WTC11 (cell line): ENCODE results near the gene PAFAH1B2. TPM values are rescaled to one million over a fixed set of nuclear protein-coding genes. Genes with fewer than 3 reads are reported as not detected.

ENCODE experiments used
- ATAC-seq: fragments of 200-7000 bp; cut with Tn5 transposase; 2 replicates; pipeline ENCODE4 v1.10.0; 2021; ENCODE audit warnings: mild to moderate bottlenecking, moderate library complexity
- CTCF ChIA-PET: fragments of 300-600 bp; sonication (Branson Sonifier 250); formaldehyde crosslinking; loops from one replicate; lab custom pipeline; 2021; ENCODE audit warnings: antibody characterized with exemption; lab: Charles Lee
- POLR2A ChIA-PET: fragments of 350-600 bp; sonication (Branson Sonifier 250); formaldehyde crosslinking; loops from one replicate; lab custom pipeline; 2021; ENCODE audit warnings: antibody characterized with exemption; lab: Charles Lee
- DNase-seq: peaks from one replicate; pipeline ENCODE4 v3.0.0; 2021; ENCODE audit warnings: low spot score
- H3K27ac Mint-ChIP-seq: 2 replicates; pipeline ENCODE4 v1.8.0; 2021; ENCODE audit warnings: mixed read lengths
- H3K27me3 Mint-ChIP-seq: 2 replicates; pipeline ENCODE4 v1.8.0; 2021; ENCODE audit warnings: low read depth, mild to moderate bottlenecking, moderate library complexity, mixed read lengths
- H3K36me3 Mint-ChIP-seq: 2 replicates; pipeline ENCODE4 v1.8.0; 2021; ENCODE audit warnings: mixed read lengths
- H3K4me1 Mint-ChIP-seq: 2 replicates; pipeline ENCODE4 v1.8.0; 2022; ENCODE audit warnings: mixed read lengths
- H3K4me3 Mint-ChIP-seq: 2 replicates; pipeline ENCODE4 v1.8.0; 2021; ENCODE audit warnings: mild to moderate bottlenecking, moderate library complexity, mixed read lengths
- H3K9me3 Mint-ChIP-seq: 2 replicates; pipeline ENCODE4 v1.8.0; 2021; ENCODE audit warnings: mixed read lengths
- ATF6 ChIP-seq: sonication (generic); formaldehyde crosslinking; IDR thresholded peaks from 2 replicates; pipeline ENCODE4 v1.8.1; 2023; ENCODE audit warnings: mild to moderate bottlenecking, missing genetic modification reagents
- E2F1 ChIP-seq: sonication (generic); formaldehyde crosslinking; IDR thresholded peaks from 2 replicates; pipeline ENCODE4 v1.8.0; 2022; ENCODE audit warnings: mild to moderate bottlenecking, missing genetic modification reagents
- ETV6 ChIP-seq: sonication (generic); formaldehyde crosslinking; IDR thresholded peaks from 2 replicates; pipeline ENCODE4 v1.8.1; 2022; ENCODE audit warnings: mild to moderate bottlenecking, missing genetic modification reagents
- FOXK1 ChIP-seq: sonication (generic); formaldehyde crosslinking; IDR thresholded peaks from 2 replicates; pipeline ENCODE4 v1.8.0; 2022; ENCODE audit warnings: mild to moderate bottlenecking, moderate library complexity, missing genetic modification reagents
- HMGA2 ChIP-seq: fragments of 250-450 bp; sonication (Bioruptor Pico); IDR thresholded peaks from 2 replicates; pipeline ENCODE4 v1.4.0; 2021; ENCODE audit warnings: mild to moderate bottlenecking, moderate library complexity
- JAZF1 ChIP-seq: fragments of 250-450 bp; sonication (Bioruptor Pico); IDR thresholded peaks from 2 replicates; pipeline ENCODE4 v1.9.0; 2021; ENCODE audit warnings: moderate library complexity, mild to moderate bottlenecking, inconsistent platforms
- KAT7 ChIP-seq: sonication (generic); formaldehyde crosslinking; IDR thresholded peaks from 2 replicates; pipeline ENCODE4 v1.8.1; 2023; ENCODE audit warnings: missing genetic modification reagents, mild to moderate bottlenecking, borderline replicate concordance
- NR1H2 ChIP-seq: sonication (generic); formaldehyde crosslinking; IDR thresholded peaks from 2 replicates; pipeline ENCODE4 v1.9.0; 2021; ENCODE audit warnings: mild to moderate bottlenecking, moderate library complexity, missing genetic modification reagents
- NR2C2 ChIP-seq: sonication (generic); formaldehyde crosslinking; IDR thresholded peaks from 2 replicates; pipeline ENCODE4 v1.8.0; 2022; ENCODE audit warnings: mild to moderate bottlenecking, missing genetic modification reagents
- PRRX2 ChIP-seq: fragments of 250-450 bp; sonication (Bioruptor Pico); IDR thresholded peaks from 2 replicates; pipeline ENCODE4 v1.8.0; 2021; ENCODE audit warnings: mild to moderate bottlenecking
- RELA ChIP-seq: sonication (generic); formaldehyde crosslinking; IDR thresholded peaks from 2 replicates; pipeline ENCODE4 v1.8.1; 2022; ENCODE audit warnings: missing genetic modification reagents, mild to moderate bottlenecking, borderline replicate concordance
- RORB ChIP-seq: fragments of 250-450 bp; sonication (Bioruptor Pico); IDR thresholded peaks from 2 replicates; pipeline ENCODE4 v1.9.0; 2021; ENCODE audit warnings: mild to moderate bottlenecking
- SMAD4 ChIP-seq: sonication (generic); formaldehyde crosslinking; IDR thresholded peaks from 2 replicates; pipeline ENCODE4 v1.8.0; 2022; ENCODE audit warnings: mild to moderate bottlenecking, missing genetic modification reagents
- STAT6 ChIP-seq: sonication (generic); formaldehyde crosslinking; conservative IDR thresholded peaks from 2 replicates; pipeline ENCODE4 v1.8.1; 2023; ENCODE audit warnings: mild to moderate bottlenecking, low read depth, missing genetic modification reagents, moderate library complexity
- TEAD1 ChIP-seq: sonication (generic); formaldehyde crosslinking; IDR thresholded peaks from 2 replicates; pipeline ENCODE4 v1.8.0; 2022; ENCODE audit warnings: mild to moderate bottlenecking, missing genetic modification reagents
- USF2 ChIP-seq: sonication (generic); formaldehyde crosslinking; IDR thresholded peaks from 2 replicates; pipeline ENCODE4 v1.8.1; 2023; ENCODE audit warnings: mild to moderate bottlenecking, missing genetic modification reagents, moderate library complexity
- ZNF121 ChIP-seq: sonication (generic); formaldehyde crosslinking; IDR thresholded peaks from 2 replicates; pipeline ENCODE4 v1.8.0; 2023; ENCODE audit warnings: missing genetic modification reagents
- ZNF219 ChIP-seq: sonication (generic); formaldehyde crosslinking; IDR thresholded peaks from 2 replicates; pipeline ENCODE4 v1.8.0; 2023; ENCODE audit warnings: missing genetic modification reagents, mild to moderate bottlenecking, borderline replicate concordance
- ZNF416 ChIP-seq: fragments of 250-450 bp; sonication (Bioruptor Pico); IDR thresholded peaks from 2 replicates; pipeline ENCODE4 v1.9.0; 2021; ENCODE audit warnings: mild to moderate bottlenecking, inconsistent platforms
- total RNA-seq: library from RNA; stranded (reverse); gene quantifications from 3 replicates; pipeline ENCODE4 v1.2.3, GENCODE V29; 2021
- TF ChIP-seq, protein P1 (sequence below): sonication (generic); formaldehyde crosslinking; IDR thresholded peaks from 2 replicates; pipeline ENCODE4 v1.8.1; 2022; ENCODE audit warnings: mild to moderate bottlenecking, missing genetic modification reagents, moderate library complexity, borderline replicate concordance
- TF ChIP-seq, protein P2 (sequence below): sonication (generic); formaldehyde crosslinking; IDR thresholded peaks from 2 replicates; pipeline ENCODE4 v1.8.1; 2022; ENCODE audit warnings: mild to moderate bottlenecking, moderate library complexity, missing genetic modification reagents
- TF ChIP-seq, protein P3 (sequence below): sonication (generic); formaldehyde crosslinking; IDR thresholded peaks from 2 replicates; pipeline ENCODE4 v1.8.1; 2023; ENCODE audit warnings: mild to moderate bottlenecking, missing genetic modification reagents, borderline replicate concordance

Gene PAFAH1B2
- total RNA-seq, 1 experiment from 2014 or later: 138 TPM

DNA sequence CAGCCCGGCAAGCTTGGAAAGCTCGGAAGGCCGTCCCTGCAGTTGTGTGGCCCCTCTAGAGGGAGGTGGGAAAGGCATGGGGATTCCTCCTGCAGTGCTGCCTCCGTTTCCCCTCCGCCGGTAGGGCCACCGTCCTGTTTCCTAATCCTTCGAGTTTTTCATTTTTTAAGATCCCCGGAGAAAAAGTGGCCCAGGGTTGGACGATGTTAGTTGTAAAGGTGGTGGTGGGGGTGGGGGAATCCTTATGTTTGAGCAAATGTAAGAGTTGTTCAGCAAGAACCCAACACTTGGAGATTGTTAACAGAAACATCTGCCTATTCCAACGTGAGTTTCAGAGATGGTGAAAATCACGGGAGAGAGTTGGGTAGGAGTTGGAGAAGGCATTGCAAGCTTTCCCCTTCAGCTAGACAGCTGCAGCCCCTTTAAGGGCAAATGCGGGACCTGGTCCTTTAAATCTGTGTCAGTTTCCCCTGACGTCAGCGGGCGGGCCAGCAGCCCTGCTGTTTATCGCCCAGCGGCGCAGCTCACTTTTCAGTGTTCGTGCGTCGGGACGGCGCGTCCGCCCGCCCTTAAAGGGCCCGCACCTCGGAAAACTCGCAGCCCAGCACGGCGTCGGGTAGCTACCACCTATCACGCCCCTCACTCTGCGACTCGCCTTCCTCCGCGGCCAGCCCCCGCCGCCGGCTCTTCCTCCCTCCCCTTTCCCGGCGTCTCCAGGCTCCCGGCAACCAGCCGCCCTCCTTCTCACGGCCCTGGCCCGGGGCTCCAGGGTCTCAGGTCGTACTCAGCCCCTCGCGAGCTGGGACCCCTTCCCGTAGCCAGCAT, 34.3 kb downstream of the PAFAH1B2 start, which contains the start of gene SIDT2:
Gene SIDT2, plus strand, starts transcription at position 534 of the 825 bp plus-strand sequence. CDS start 521 bp downstream, outside the sequence.
- DNase-seq (peak; percentile 94), ATAC-seq (peak; percentile 87)
- peak within 1 kb of the TSS; percentile 92 for H3K4me3 Mint-ChIP-seq
- H3K27ac Mint-ChIP-seq: peak within 1 kb of the TSS; percentile 95
- H3K27me3 Mint-ChIP-seq: peaks cover 6% of the 10 kb centered on the region
- H3K36me3 Mint-ChIP-seq: peaks cover 7% of the 10 kb centered on the region; the same call in 1 of the 2 replicates
- ChIA-PET POLR2A (interaction anchor here (0.5 to 2.3 kb wide), 12 partner anchors 8 to 492 kb away, joined by 3 to 17 read pairs (median 4); partner anchors contain the start of genes PAFAH1B2, PCSK7 and TAGLN), CTCF (interaction anchor here (0.6 to 5.6 kb wide), 23 partner anchors 8 to 1773 kb away, joined by 3 to 68 read pairs (median 5); partner anchors contain the start of genes APOA5, PAFAH1B2, PCSK7 and RNF214)
- peaks cover 26% of the 10 kb centered on the region for H3K4me1 Mint-ChIP-seq
- H3K9me3 Mint-ChIP-seq: no peaks in the 10 kb centered on the region
- no peak for TF ChIP-seq ZNF219 (CRISPR knock-in tag)
- TF ChIP-seq SMAD4 (CRISPR knock-in tag): no peak
- no peak for TF ChIP-seq HMGA2 (CRISPR knock-in tag)
- TF ChIP-seq, protein P1, sequence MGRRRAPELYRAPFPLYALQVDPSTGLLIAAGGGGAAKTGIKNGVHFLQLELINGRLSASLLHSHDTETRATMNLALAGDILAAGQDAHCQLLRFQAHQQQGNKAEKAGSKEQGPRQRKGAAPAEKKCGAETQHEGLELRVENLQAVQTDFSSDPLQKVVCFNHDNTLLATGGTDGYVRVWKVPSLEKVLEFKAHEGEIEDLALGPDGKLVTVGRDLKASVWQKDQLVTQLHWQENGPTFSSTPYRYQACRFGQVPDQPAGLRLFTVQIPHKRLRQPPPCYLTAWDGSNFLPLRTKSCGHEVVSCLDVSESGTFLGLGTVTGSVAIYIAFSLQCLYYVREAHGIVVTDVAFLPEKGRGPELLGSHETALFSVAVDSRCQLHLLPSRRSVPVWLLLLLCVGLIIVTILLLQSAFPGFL: no peak
- TF ChIP-seq RORB: no peak
- TF ChIP-seq NR2C2 (CRISPR knock-in tag): no peak
- 0 out of 2 replicates have a peak, but pooled peaks have one; percentile 73 for TF ChIP-seq PRRX2
- no peak for TF ChIP-seq ATF6 (CRISPR knock-in tag)
- no peak for TF ChIP-seq KAT7 (CRISPR knock-in tag)
- TF ChIP-seq ZNF416 (CRISPR knock-in tag): peak; percentile 68; the same call in 1 of the 2 replicates
- TF ChIP-seq ETV6 (CRISPR knock-in tag): peak; percentile 47; the same call in 1 of the 2 replicates
- TF ChIP-seq FOXK1 (CRISPR knock-in tag): peak; percentile 95
- 0 out of 2 replicates have a peak, but pooled peaks have one; percentile 16 for TF ChIP-seq TEAD1 (CRISPR knock-in tag)
- no peak for TF ChIP-seq NR1H2 (CRISPR knock-in tag)
- no peak for TF ChIP-seq USF2 (CRISPR knock-in tag)
- TF ChIP-seq, protein P2, sequence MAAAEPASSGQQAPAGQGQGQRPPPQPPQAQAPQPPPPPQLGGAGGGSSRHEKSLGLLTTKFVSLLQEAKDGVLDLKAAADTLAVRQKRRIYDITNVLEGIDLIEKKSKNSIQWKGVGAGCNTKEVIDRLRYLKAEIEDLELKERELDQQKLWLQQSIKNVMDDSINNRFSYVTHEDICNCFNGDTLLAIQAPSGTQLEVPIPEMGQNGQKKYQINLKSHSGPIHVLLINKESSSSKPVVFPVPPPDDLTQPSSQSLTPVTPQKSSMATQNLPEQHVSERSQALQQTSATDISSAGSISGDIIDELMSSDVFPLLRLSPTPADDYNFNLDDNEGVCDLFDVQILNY (CRISPR knock-in tag): 0 out of 2 replicates have a peak, but pooled peaks have one; percentile 23
- TF ChIP-seq RELA (CRISPR knock-in tag): no peak
- TF ChIP-seq ZNF121 (CRISPR knock-in tag): no peak
- TF ChIP-seq, protein P3, sequence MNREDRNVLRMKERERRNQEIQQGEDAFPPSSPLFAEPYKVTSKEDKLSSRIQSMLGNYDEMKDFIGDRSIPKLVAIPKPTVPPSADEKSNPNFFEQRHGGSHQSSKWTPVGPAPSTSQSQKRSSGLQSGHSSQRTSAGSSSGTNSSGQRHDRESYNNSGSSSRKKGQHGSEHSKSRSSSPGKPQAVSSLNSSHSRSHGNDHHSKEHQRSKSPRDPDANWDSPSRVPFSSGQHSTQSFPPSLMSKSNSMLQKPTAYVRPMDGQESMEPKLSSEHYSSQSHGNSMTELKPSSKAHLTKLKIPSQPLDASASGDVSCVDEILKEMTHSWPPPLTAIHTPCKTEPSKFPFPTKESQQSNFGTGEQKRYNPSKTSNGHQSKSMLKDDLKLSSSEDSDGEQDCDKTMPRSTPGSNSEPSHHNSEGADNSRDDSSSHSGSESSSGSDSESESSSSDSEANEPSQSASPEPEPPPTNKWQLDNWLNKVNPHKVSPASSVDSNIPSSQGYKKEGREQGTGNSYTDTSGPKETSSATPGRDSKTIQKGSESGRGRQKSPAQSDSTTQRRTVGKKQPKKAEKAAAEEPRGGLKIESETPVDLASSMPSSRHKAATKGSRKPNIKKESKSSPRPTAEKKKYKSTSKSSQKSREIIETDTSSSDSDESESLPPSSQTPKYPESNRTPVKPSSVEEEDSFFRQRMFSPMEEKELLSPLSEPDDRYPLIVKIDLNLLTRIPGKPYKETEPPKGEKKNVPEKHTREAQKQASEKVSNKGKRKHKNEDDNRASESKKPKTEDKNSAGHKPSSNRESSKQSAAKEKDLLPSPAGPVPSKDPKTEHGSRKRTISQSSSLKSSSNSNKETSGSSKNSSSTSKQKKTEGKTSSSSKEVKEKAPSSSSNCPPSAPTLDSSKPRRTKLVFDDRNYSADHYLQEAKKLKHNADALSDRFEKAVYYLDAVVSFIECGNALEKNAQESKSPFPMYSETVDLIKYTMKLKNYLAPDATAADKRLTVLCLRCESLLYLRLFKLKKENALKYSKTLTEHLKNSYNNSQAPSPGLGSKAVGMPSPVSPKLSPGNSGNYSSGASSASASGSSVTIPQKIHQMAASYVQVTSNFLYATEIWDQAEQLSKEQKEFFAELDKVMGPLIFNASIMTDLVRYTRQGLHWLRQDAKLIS (CRISPR knock-in tag): no peak
- TF ChIP-seq STAT6 (CRISPR knock-in tag): no peak
- TF ChIP-seq E2F1: no peak
- no peak for TF ChIP-seq JAZF1
